A549 (cell line): ENCODE data around the gene GLA. TPM values are rescaled to one million over a fixed set of nuclear protein-coding genes. Genes with fewer than 3 reads are reported as not detected.

Experiments
- ATAC-seq, 2 experiments: fragments of 200-7000 bp in 1 of 2; fragments of >200 bp in 1 of 2; cut with Nextera tagmentation in 1 of 2; cut with Tn5 transposase in 1 of 2; 3 replicates each; pipeline versions ENCODE4 v1.8.0 to v1.9.1; 2018 to 2020; ENCODE audit warnings: mild to moderate bottlenecking in 1 of 2, moderate library complexity in 1 of 2
- CTCF ChIA-PET: fragments of 300-600 bp; sonication (Branson Sonifier 250); formaldehyde crosslinking; extraction: SDS; loops from one replicate; lab custom pipeline; 2021; ENCODE audit warnings: antibody characterized with exemption, inconsistent platforms; lab: Yijun Ruan, JAX
- POLR2A ChIA-PET: fragments of 350-600 bp; formaldehyde crosslinking; extraction: SDS; loops from one replicate; lab custom pipeline; 2021; ENCODE audit warnings: antibody characterized with exemption, inconsistent platforms; lab: Yijun Ruan, JAX
- DNase-seq, 2 experiments: peaks; one replicate each; pipeline versions ENCODE4 v3.0.0 to v3.0.0-alpha.2; 2011 to 2016; ENCODE audit warnings: low read depth in 1 of 2, low spot score in 1 of 2
- FAIRE-seq: peaks from 2 replicates; lab custom pipeline; 2011; peaks lifted over from hg19 to GRCh38; lab: Jason Lieb, UNC
- H3K27ac ChIP-seq, 2 experiments: fragments of >200 bp; sonication (Bioruptor Twin); formaldehyde crosslinking; 3 replicates each; pipeline ENCODE4 v1.5.1; 2016 to 2017
- H3K4me1 ChIP-seq: fragments of >200 bp; sonication (Bioruptor Twin); formaldehyde crosslinking; 3 replicates; pipeline ENCODE4 v1.6.1; 2016
- H3K4me2 ChIP-seq: fragments of >200 bp; sonication (Bioruptor Twin); formaldehyde crosslinking; 3 replicates; pipeline ENCODE4 v1.6.1; 2016
- H3K4me3 ChIP-seq: fragments of >200 bp; sonication (Bioruptor Twin); formaldehyde crosslinking; 3 replicates; pipeline ENCODE4 v1.5.1; 2016
- H3K9me3 ChIP-seq: fragments of >200 bp; sonication (Bioruptor Twin); formaldehyde crosslinking; 3 replicates; pipeline ENCODE4 v1.6.1; 2016
- BCL3 ChIP-seq: fragments of >200 bp; sonication (Bioruptor Twin); formaldehyde crosslinking; IDR thresholded peaks from 3 replicates; pipeline ENCODE4 v1.6.1; 2016
- BHLHE40 ChIP-seq: IDR thresholded peaks from 2 replicates; pipeline ENCODE4 v1.6.1; 2012; ENCODE audit warnings: low read depth, low read length, inconsistent platforms
- CEBPB ChIP-seq, 2 experiments: fragments of >200 bp in 1 of 2; sonication (Bioruptor Twin) in 1 of 2; formaldehyde crosslinking in 1 of 2; IDR thresholded peaks; 2 replicates each; pipeline ENCODE4 v1.6.1; 2012 to 2016
- CTCF ChIP-seq: fragments of >200 bp; sonication (Bioruptor Twin); formaldehyde crosslinking; IDR thresholded peaks from 3 replicates; pipeline ENCODE4 v1.5.1; 2016
- E2F6 ChIP-seq: IDR thresholded peaks from 2 replicates; pipeline ENCODE4 v1.6.1; 2012; ENCODE audit warnings: low read depth, borderline replicate concordance
- EHMT2 ChIP-seq: fragments of 200-600 bp; sonication (generic); IDR thresholded peaks from 2 replicates; pipeline ENCODE4 v1.6.1; 2016; ENCODE audit warnings: antibody characterized with exemption, low read depth, mild to moderate bottlenecking, moderate library complexity
- FOSL2 ChIP-seq, 2 experiments: fragments of 450-650 bp in 1 of 2; fragments of >200 bp in 1 of 2; sonication (Bioruptor Twin) in 1 of 2; formaldehyde crosslinking; IDR thresholded peaks; 2 replicates each; pipeline versions ENCODE4 v1.5.0 to v1.6.1; 2016 to 2020; ENCODE audit warnings: mild to moderate bottlenecking in 1 of 2, moderate library complexity in 1 of 2
- GATA3 ChIP-seq: IDR thresholded peaks from 2 replicates; pipeline ENCODE4 v1.6.1; 2012; ENCODE audit warnings: borderline replicate concordance
- HDAC2 ChIP-seq: fragments of 200-600 bp; sonication (generic); IDR thresholded peaks from 2 replicates; pipeline ENCODE4 v1.6.1; 2016
- HOXA7 ChIP-seq: fragments of 250-450 bp; sonication (Bioruptor Pico); IDR thresholded peaks from 2 replicates; pipeline ENCODE4 v1.5.0; 2020; ENCODE audit warnings: mild to moderate bottlenecking, moderate library complexity
- HOXB13 ChIP-seq: fragments of 250-450 bp; sonication (Bioruptor Pico); IDR thresholded peaks from 2 replicates; pipeline ENCODE4 v1.5.0; 2020; ENCODE audit warnings: low read depth, mild to moderate bottlenecking, moderate library complexity
- JUN ChIP-seq, 2 experiments: fragments of >200 bp; sonication (Bioruptor Twin); formaldehyde crosslinking; IDR thresholded peaks; 2 replicates in 1 of 2; 3 replicates in 1 of 2; pipeline ENCODE4 v1.6.1; 2016 to 2017
- KDM1A ChIP-seq: fragments of 200-600 bp; sonication (generic); IDR thresholded peaks from 2 replicates; pipeline ENCODE4 v1.6.1; 2016; ENCODE audit warnings: low read depth, mild to moderate bottlenecking
- KDM5A ChIP-seq: fragments of 200-600 bp; sonication (generic); IDR thresholded peaks from 2 replicates; pipeline ENCODE4 v1.6.1; 2016; ENCODE audit warnings: antibody characterized with exemption, mild to moderate bottlenecking
- MAFK ChIP-seq: fragments of 450-650 bp; IDR thresholded peaks from 2 replicates; pipeline ENCODE4 v1.6.1; 2014; ENCODE audit not compliant: partially characterized antibody
- NPAS2 ChIP-seq: fragments of 250-450 bp; sonication (Bioruptor Pico); IDR thresholded peaks from 2 replicates; pipeline ENCODE4 v1.8.0; 2022; ENCODE audit warnings: mild to moderate bottlenecking, moderate library complexity, borderline replicate concordance
- PBX3 ChIP-seq: IDR thresholded peaks from 2 replicates; pipeline ENCODE4 v1.6.1; 2012
- POLR2A ChIP-seq: IDR thresholded peaks from 2 replicates; pipeline ENCODE4 v1.6.1; 2012; ENCODE audit warnings: mild to moderate bottlenecking, low read length
- POLR2AphosphoS2 ChIP-seq: conservative IDR thresholded peaks from 2 replicates; pipeline ENCODE4 v1.6.1; 2012; ENCODE audit warnings: low read length, improper control_type of control experiment, inconsistent platforms
- RARB ChIP-seq: fragments of 250-450 bp; sonication (Bioruptor Pico); IDR thresholded peaks from 2 replicates; pipeline ENCODE4 v1.8.0; 2021; ENCODE audit warnings: mild to moderate bottlenecking, moderate library complexity
- TP53 ChIP-seq: fragments of 250-450 bp; sonication (Bioruptor Pico); IDR thresholded peaks from 2 replicates; pipeline ENCODE4 v1.5.0; 2021; ENCODE audit warnings: mild to moderate bottlenecking, moderate library complexity
- USF2 ChIP-seq: fragments of 450-650 bp; IDR thresholded peaks from 2 replicates; pipeline ENCODE4 v1.6.1; 2014; ENCODE audit warnings: antibody characterized with exemption
- ZFP36 ChIP-seq: fragments of 450-650 bp; IDR thresholded peaks from 2 replicates; pipeline ENCODE4 v1.6.1; 2014; ENCODE audit warnings: borderline replicate concordance; ENCODE audit not compliant: partially characterized antibody
- ZSCAN20 ChIP-seq: fragments of 250-450 bp; sonication (Bioruptor Pico); IDR thresholded peaks from 2 replicates; pipeline ENCODE4 v1.8.0; 2022; ENCODE audit warnings: mild to moderate bottlenecking, moderate library complexity
- WGBS: methylation state at CpG from one replicate; pipeline ENCODE4 v1.1.6; 2017; ENCODE audit errors: missing lambda C conversion rate; 5-methylcytosine and 5-hydroxymethylcytosine counted together
- polyA plus RNA-seq, 4 experiments: library from polyadenylated mRNA; depleted of rRNA in 3 of 4; stranded (reverse); fragments of >200 nt; fragmentation: RNase III in 1 of 4; extraction: RNeasy Plus Mini Kit Qiagen cat#74134 plus additional on column Dnase treatment in 1 of 4; gene quantifications; 2 replicates in 3 of 4; 3 replicates in 1 of 4; pipeline ENCODE4 v1.2.3, GENCODE V29; 2011 to 2017

Gene GLA
- polyA plus RNA-seq, 2 of the 4 experiments (the other 2 are of a cell fraction) = 148 to 184 TPM

GRCh38 chrX:101357166-101357795 is 50.4 kb downstream of the GLA start:
- Histone ChIP-seq H3K4me2 (0 out of 3 replicates have a peak overlapping the region, but pooled peaks have one; percentile 8), H3K4me3 (no peak overlapping the region), H3K9me3 (no peaks in the 10 kb centered on the region), H3K27ac (no peak overlapping the region), H3K4me1 (no peaks in the 10 kb centered on the region)
- POLR2A ChIA-PET = no interaction called here
- 17% methylated on average over 5 of the region's 5 CpGs for WGBS
- CTCF ChIA-PET = no interaction called here
- TF ChIP-seq ZSCAN20 (no peak), HOXA7 (no peak), EHMT2 (no peak), FOSL2 (IDR thresholded peaks at IDR 0.05) (no peak), FOSL2 (CRISPR knock-in tag; IDR thresholded peaks at IDR 0.05) (no peak), BHLHE40 (no peak), POLR2A (no peak), BCL3 (no peak), RARB (CRISPR knock-in tag) (no peak), CEBPB (IDR thresholded peaks at IDR 0.05) (no peak), GATA3 (no peak), HDAC2 (no peak), MAFK (no peak), KDM1A (no peak), NPAS2 (no peak), ZFP36 (no peak), USF2 (no peak), POLR2AphosphoS2 (no peak), E2F6 (no peak), KDM5A (no peak), CTCF (no peak)
- DNase-seq (peak in 1 of 2 experiments; percentile 28), FAIRE-seq (peak; percentile 98), ATAC-seq (peak; percentile 84 to 90; a peak in 5 of 6 replicates)

GRCh38 chrX:101349193-101349562 is 58.5 kb downstream of the GLA start:
- TF ChIP-seq JUN (IDR thresholded peaks at IDR 0.05) = no peak
- no peak for TF ChIP-seq RARB (CRISPR knock-in tag)
- TF ChIP-seq EHMT2 = no peak
- TF ChIP-seq GATA3 = no peak
- no peak for TF ChIP-seq MAFK
- TF ChIP-seq HOXB13 (CRISPR knock-in tag) = no peak
- no peak for TF ChIP-seq TP53
- no peak for TF ChIP-seq HOXA7
- TF ChIP-seq FOSL2 (IDR thresholded peaks at IDR 0.05) = no peak
- TF ChIP-seq FOSL2 (CRISPR knock-in tag; IDR thresholded peaks at IDR 0.05) = no peak
- TF ChIP-seq PBX3 = no peak
- H3K4me3 ChIP-seq = peak overlapping the region; percentile 85
- ChIA-PET CTCF (interaction anchor here (1.0 to 2.3 kb wide), 2 partner anchors 11 to 41 kb away, joined by 3 to 6 read pairs; partner anchors contain the start of gene RPL36A), POLR2A (interaction anchor here (1.0 to 3.7 kb wide), 5 partner anchors 9 to 581 kb away, joined by 3 to 46 read pairs (median 3); partner anchors contain the start of genes GLA, HNRNPH2 and RPL36A)
- ATAC-seq (peak in 1 of 2 experiments; percentile 13; a peak in 3 of 6 replicates), DNase-seq (no peak), FAIRE-seq (peak; percentile 63)
- 33% methylated on average over 4 of the region's 4 CpGs for WGBS
- H3K9me3 ChIP-seq = no peaks in the 10 kb centered on the region
- H3K27ac ChIP-seq = peak overlapping the region; percentile 98 to 99
- H3K4me1 ChIP-seq = peaks cover 16% of the 10 kb centered on the region
- peak overlapping the region; percentile 68 for H3K4me2 ChIP-seq
